A673 (cell line): ENCODE results near the gene PIGS. TPM values are rescaled to one million over a fixed set of nuclear protein-coding genes. Genes with fewer than 3 reads are reported as not detected.

Experiments
- BruUV-seq: library from RNA; stranded (reverse); fragments of 400-500 nt; replicated peaks from 2 replicates; lab custom pipeline; 2021; lab: Mats Ljungman, UMichigan
- CTCF ChIA-PET: fragments of 300-600 bp; sonication (Branson Sonifier 250); formaldehyde crosslinking; loops from one replicate; lab custom pipeline; 2022; ENCODE audit warnings: antibody characterized with exemption; lab: Charles Lee
- POLR2A ChIA-PET: fragments of 300-600 bp; sonication (Branson Sonifier 250); formaldehyde crosslinking; loops from one replicate; lab custom pipeline; 2022; ENCODE audit warnings: antibody characterized with exemption; ENCODE audit not compliant: low non-redundant PET; lab: Charles Lee
- DNase-seq: peaks from one replicate; pipeline ENCODE4 v3.0.0-alpha.2; 2015; ENCODE audit warnings: low spot score
- H3K27ac ChIP-seq: fragments of 200-600 bp; sonication (generic); 2 replicates; pipeline ENCODE4 v1.5.1; 2016; ENCODE audit warnings: mixed run types, low read depth, mild to moderate bottlenecking, mixed read lengths, antibody characterized with exemption, low read length; ENCODE audit not compliant: poor library complexity, severe bottlenecking
- H3K27me3 ChIP-seq: fragments of 200-600 bp; sonication (generic); replicated peaks from 2 replicates; pipeline ENCODE4 v1.6.1; 2017; ENCODE audit warnings: mixed run types, low read depth, mild to moderate bottlenecking, mixed read lengths, antibody characterized with exemption, low read length; ENCODE audit not compliant: insufficient read depth, poor library complexity
- H3K36me3 ChIP-seq: fragments of 200-600 bp; sonication (generic); 2 replicates; pipeline ENCODE4 v1.6.1; 2016; ENCODE audit warnings: mixed run types, mild to moderate bottlenecking, mixed read lengths, antibody characterized with exemption, low read length; ENCODE audit not compliant: insufficient read depth, poor library complexity, severe bottlenecking
- H3K4me1 ChIP-seq: fragments of 200-600 bp; sonication (generic); 2 replicates; pipeline ENCODE4 v1.6.1; 2017; ENCODE audit warnings: mixed run types, mild to moderate bottlenecking, mixed read lengths, antibody characterized with exemption, low read length; ENCODE audit not compliant: insufficient read depth, poor library complexity, severe bottlenecking
- H3K4me3 ChIP-seq: fragments of 200-600 bp; sonication (generic); 2 replicates; pipeline ENCODE4 v1.5.1; 2016; ENCODE audit warnings: low read depth, mixed run types, mild to moderate bottlenecking, mixed read lengths, low read length; ENCODE audit not compliant: poor library complexity, severe bottlenecking
- H3K9me3 ChIP-seq: fragments of 200-600 bp; sonication (generic); 2 replicates; pipeline ENCODE4 v1.6.1; 2016; ENCODE audit warnings: mixed run types, low read depth, mild to moderate bottlenecking, mixed read lengths, antibody characterized with exemption, low read length; ENCODE audit not compliant: poor library complexity, severe bottlenecking
- CTCF ChIP-seq: fragments of 300-800, 200-600 bp; sonication (generic); conservative IDR thresholded peaks from 2 replicates; pipeline ENCODE4 v1.5.1; 2017; ENCODE audit warnings: low read depth, mild to moderate bottlenecking, antibody characterized with exemption, low read length, moderate library complexity, mixed read lengths
- EZH2 ChIP-seq: fragments of 200-600 bp; sonication (generic); IDR thresholded peaks from 2 replicates; pipeline ENCODE4 v1.6.1; 2017; ENCODE audit warnings: borderline replicate concordance, low read depth, mild to moderate bottlenecking, mixed read lengths, antibody characterized with exemption, low read length; ENCODE audit not compliant: poor library complexity, severe bottlenecking
- intact Hi-C: fragments of 100-400 bp; cut with micrococcal nuclease; formaldehyde crosslinking; loops from one replicate; pipeline ENCODE4 v1.10.0; 2022; ENCODE audit not compliant: unreplicated experiment
- total RNA-seq: library from RNA; stranded (reverse); gene quantifications from 2 replicates; pipeline ENCODE4 v1.2.3, GENCODE V29; 2021

Gene PIGS
- total RNA-seq, 1 experiment from 2014 or later = 51.6 TPM

GRCh38 chr17:28574526-28574925 lies 3.2 kb upstream of the PIGS start:
- CTCF ChIA-PET = no interaction called here
- BruUV-seq = no TSS peak
- POLR2A ChIA-PET = no interaction called here
- H3K4me3 ChIP-seq = no peak overlapping the region
- intact Hi-C loops = no loop called here
- H3K27ac ChIP-seq = no peak overlapping the region
- H3K27me3 ChIP-seq = no peaks in the 10 kb centered on the region
- H3K4me1 ChIP-seq = peaks cover 22% of the 10 kb centered on the region
- TF ChIP-seq CTCF (no peak), EZH2 (no peak)
- no peaks in the 10 kb centered on the region for H3K9me3 ChIP-seq
- no peak for DNase-seq
- H3K36me3 ChIP-seq = peaks cover 28% of the 10 kb centered on the region

- H3K4me3 ChIP-seq = no peak overlapping the region
- no peak for TF ChIP-seq CTCF
- CTCF ChIA-PET = no interaction called here
These were observed 2.7 kb upstream of the PIGS start for GRCh38 chr17:28573966-28574480.

GRCh38 chr17:28573521-28573920 lies 2.2 kb upstream of the PIGS start:
- DNase-seq = no peak
- BruUV-seq = no TSS peak
- no peak overlapping the region for H3K4me3 ChIP-seq
- CTCF ChIA-PET = no interaction called here
- intact Hi-C loops = no loop called here
- TF ChIP-seq EZH2 = no peak
- TF ChIP-seq CTCF = no peak
- H3K4me1 ChIP-seq = peaks cover 22% of the 10 kb centered on the region
- H3K9me3 ChIP-seq = no peaks in the 10 kb centered on the region
- POLR2A ChIA-PET = interaction anchor here (0.5 kb wide), 1 partner anchor 15 kb away, joined by 3 read pairs; no protein-coding TSS in a partner anchor
- H3K36me3 ChIP-seq = peaks cover 18% of the 10 kb centered on the region
- H3K27me3 ChIP-seq = no peaks in the 10 kb centered on the region
- H3K27ac ChIP-seq = no peak overlapping the region

More at GRCh38 chr17:28573966-28574480, 2.7 kb upstream of the PIGS start:
- no peak for DNase-seq
- no TSS peak for BruUV-seq
- peaks cover 23% of the 10 kb centered on the region for H3K36me3 ChIP-seq
- H3K9me3 ChIP-seq = no peaks in the 10 kb centered on the region
- no peaks in the 10 kb centered on the region for H3K27me3 ChIP-seq
- peaks cover 22% of the 10 kb centered on the region for H3K4me1 ChIP-seq
- no peak overlapping the region for H3K27ac ChIP-seq
- POLR2A ChIA-PET = no interaction called here
- intact Hi-C loops = no loop called here
